Lower leg skin (tissue), 4 donors: Measurements from ENCODE around the gene LRRN4CL. TPM values are rescaled to one million over a fixed set of nuclear protein-coding genes. Genes with fewer than 3 reads are reported as not detected.

ENCODE experiments used
- DNase-seq, 2 donors: peaks; one replicate each; pipeline ENCODE4 v3.0.0-alpha.2; 2019; ENCODE audit warnings: low spot score in 2 of 2
- H3K4me3 ChIP-seq: fragments of 200-600 bp; sonication (generic); 2 replicates; pipeline ENCODE4 v1.5.1; 2017; ENCODE audit warnings: mild to moderate bottlenecking, low read depth; ENCODE audit not compliant: poor library complexity, severe bottlenecking
- POLR2A ChIP-seq, 2 donors: fragments of 450-650 bp; IDR thresholded peaks; one replicate each; pipeline ENCODE4 v1.6.1; 2016 to 2017; ENCODE audit warnings: antibody characterized with exemption in 2 of 2, mild to moderate bottlenecking in 1 of 2, moderate library complexity in 1 of 2
- WGBS, 2 donors: methylation state at CpG; one replicate each; pipeline ENCODE4 v1.1.5; 2018; 5-methylcytosine and 5-hydroxymethylcytosine counted together
- intact Hi-C: fragments of 100-400 bp; cut with DNase I; formaldehyde crosslinking; loops from one replicate; pipeline ENCODE4 v1.15.0; 2023; ENCODE audit warnings: low total_unique reads
- total RNA-seq, 4 donors: library from RNA; depleted of rRNA; stranded (reverse); fragments of >200 nt; gene quantifications; one replicate each; pipeline ENCODE4 v1.1.0, GENCODE V29; 2016
- TF ChIP-seq, protein P1 (sequence below), 3 donors: fragments of 450-650 bp; IDR thresholded peaks; one replicate each; pipeline ENCODE4 v1.5.1; 2016; ENCODE audit warnings: antibody characterized with exemption in 3 of 3, mild to moderate bottlenecking in 3 of 3, moderate library complexity in 2 of 3

Gene LRRN4CL
- total RNA-seq, 4 donors from 2014 or later, result 7.3 to 11.6 (median 9.9) TPM

DNA sequence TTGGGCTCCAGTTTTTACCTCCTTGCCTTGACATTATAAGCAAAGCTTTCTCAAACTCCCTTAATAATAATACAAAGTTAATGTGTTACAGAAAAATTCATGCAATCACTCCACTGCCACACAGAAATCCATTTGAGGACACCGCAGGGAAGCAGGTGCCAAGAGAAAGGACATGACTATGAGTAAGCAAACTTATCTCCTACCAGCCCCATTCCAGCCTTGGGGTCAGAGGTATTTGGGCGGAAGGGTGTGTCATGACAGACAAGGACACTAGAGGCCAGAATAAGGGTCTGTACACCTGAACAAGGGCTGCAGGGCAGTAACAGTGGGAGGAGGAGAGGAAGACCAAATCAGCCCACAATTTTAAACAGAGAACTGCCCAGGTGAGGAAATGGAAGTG, 24.0 kb upstream of the LRRN4CL start:
- intact Hi-C loops, result no loop called here
- no peak overlapping the region for H3K4me3 ChIP-seq
- DNase-seq, result no peak
- WGBS, 2 donors, result 91 to 95% methylated on average over 2 of the region's 2 CpGs
- no peak for TF ChIP-seq POLR2A (IDR thresholded peaks at IDR 0.05)
- TF ChIP-seq, protein P1, sequence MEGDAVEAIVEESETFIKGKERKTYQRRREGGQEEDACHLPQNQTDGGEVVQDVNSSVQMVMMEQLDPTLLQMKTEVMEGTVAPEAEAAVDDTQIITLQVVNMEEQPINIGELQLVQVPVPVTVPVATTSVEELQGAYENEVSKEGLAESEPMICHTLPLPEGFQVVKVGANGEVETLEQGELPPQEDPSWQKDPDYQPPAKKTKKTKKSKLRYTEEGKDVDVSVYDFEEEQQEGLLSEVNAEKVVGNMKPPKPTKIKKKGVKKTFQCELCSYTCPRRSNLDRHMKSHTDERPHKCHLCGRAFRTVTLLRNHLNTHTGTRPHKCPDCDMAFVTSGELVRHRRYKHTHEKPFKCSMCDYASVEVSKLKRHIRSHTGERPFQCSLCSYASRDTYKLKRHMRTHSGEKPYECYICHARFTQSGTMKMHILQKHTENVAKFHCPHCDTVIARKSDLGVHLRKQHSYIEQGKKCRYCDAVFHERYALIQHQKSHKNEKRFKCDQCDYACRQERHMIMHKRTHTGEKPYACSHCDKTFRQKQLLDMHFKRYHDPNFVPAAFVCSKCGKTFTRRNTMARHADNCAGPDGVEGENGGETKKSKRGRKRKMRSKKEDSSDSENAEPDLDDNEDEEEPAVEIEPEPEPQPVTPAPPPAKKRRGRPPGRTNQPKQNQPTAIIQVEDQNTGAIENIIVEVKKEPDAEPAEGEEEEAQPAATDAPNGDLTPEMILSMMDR (IDR thresholded peaks at IDR 0.05), result no peak

DNA sequence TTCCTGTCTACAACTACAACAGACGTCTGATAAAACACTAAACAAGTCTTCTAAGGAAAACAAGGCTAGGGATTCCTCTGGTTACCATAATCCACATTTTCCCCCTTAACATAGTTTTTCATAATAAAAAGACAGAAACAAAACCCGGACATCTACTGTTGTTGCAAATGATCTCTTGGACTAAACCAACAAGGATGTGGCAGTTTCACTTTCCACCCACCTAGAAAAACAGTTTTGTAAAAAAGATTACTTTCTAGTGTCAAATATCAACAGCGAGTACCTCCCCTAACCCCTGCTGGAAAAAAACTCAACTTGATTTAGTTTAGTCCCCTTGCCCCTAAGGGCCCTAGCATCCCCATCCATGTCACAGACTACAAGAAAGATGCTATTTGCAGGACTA, 23.5 kb upstream of the LRRN4CL start:
- WGBS, 2 donors, result 68 to 71% methylated on average over 3 of the region's 3 CpGs
- no peak overlapping the region for H3K4me3 ChIP-seq
- TF ChIP-seq, protein P1 (IDR thresholded peaks at IDR 0.05), result no peak
- TF ChIP-seq POLR2A (IDR thresholded peaks at IDR 0.05), result no peak
- intact Hi-C loops, result no loop called here
- DNase-seq, result no peak

DNA sequence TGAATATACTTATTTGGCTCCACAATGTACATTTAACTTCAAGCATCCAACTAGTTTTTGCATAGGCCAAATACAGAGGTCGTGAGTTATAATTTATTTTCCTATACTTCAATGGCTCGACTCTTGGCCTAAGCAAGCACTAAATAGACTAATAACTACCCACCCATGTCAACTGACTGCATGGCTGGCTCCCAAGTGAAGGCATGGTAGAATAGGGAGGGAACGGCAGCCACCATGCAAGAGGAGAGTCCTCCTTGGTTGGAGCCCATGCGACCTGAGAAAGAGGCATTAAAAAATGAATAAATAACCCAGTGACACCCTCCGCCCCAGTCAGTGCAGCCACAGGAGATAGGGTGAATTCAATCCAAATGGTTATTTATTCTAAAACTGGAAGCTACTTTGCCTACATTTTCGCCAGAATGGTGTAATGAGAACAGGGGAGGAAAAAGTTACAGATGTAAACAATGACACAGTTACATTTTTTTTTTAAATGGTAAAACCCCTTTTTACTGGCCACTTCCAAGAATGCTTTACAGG, 23.0 kb upstream of the LRRN4CL start:
- DNase-seq, result no peak
- whole genome bisulfite sequencing, 2 donors, result 78 to 80% methylated on average over 6 of the region's 6 CpGs
- intact Hi-C loops, result no loop called here
- H3K4me3 ChIP-seq, result no peak overlapping the region
- no peak for TF ChIP-seq POLR2A (IDR thresholded peaks at IDR 0.05)
- TF ChIP-seq, protein P1 (IDR thresholded peaks at IDR 0.05), result no peak

DNA sequence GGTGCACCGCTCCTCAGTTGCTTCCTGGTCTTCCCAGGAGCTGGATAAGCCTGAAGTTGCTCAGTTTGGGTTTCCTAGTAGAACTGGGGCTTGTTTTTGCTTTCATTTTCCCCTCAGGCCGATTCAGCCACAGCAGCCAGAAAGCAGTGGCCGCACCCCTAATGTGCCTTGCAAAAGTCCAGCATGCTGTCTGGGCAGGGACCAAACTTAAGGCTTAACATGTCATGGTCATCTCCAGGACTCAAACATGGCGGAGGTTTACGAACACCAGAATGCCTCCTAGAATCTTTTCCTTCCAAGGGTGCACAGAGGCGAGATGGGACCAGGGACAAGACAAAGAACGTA, 20.6 kb upstream of the LRRN4CL start:
- intact Hi-C loops, result no loop called here
- no peak for DNase-seq

DNA sequence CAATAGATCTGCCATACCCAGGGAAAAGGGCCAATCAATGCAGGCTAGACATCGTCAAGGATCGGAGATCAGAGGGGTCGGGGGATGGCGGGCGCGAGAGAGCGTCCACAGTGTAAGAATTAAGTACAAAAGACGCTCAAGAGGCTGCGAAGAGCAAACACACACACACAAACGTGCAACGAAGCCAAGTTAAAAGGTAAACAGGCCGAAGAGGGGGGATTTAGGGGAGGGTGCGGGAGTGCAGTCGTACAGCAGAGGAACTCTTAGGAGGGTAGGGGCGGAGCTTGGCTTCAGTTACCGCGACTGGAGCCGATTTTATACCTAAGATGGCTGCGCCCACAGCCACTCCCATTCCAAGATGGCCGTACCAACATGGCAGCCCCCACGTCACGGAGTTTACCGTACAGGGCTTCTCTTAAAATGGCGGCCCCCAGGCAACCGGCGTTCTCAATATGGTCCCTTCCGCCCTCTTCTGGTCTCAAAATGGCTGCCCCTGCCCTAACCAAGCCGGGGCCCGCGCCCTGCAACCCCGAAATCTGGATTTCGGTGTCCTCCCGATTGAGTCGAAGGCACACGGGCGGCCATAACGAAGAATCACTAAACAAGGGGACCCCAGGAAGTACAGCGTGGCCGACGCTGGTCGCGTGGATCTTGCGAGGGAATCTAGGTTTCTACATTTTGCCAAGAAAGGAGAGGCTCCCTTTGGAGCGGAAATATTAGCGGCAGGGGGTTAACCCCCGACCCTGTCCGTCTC, 20.1 kb upstream of the LRRN4CL start:
- intact Hi-C loops, result loop anchor here (10.0 kb wide), 1 partner anchor 325 kb away; no protein-coding TSS in a partner anchor
- peak overlapping the region; percentile 28 for H3K4me3 ChIP-seq
- TF ChIP-seq POLR2A (IDR thresholded peaks at IDR 0.05), result no peak
- TF ChIP-seq, protein P1 (IDR thresholded peaks at IDR 0.05), result no peak
- peak; percentile 99 for DNase-seq
- 0 to 2% methylated on average over 47 of the region's 47 CpGs for WGBS, 2 donors

More for the DNA sequence above, 20.6 kb upstream of the LRRN4CL start:
- peak overlapping the region; percentile 28 for H3K4me3 ChIP-seq
- WGBS, 2 donors, result 56 to 59% methylated on average over 7 of the region's 7 CpGs
- TF ChIP-seq, protein P1 (IDR thresholded peaks at IDR 0.05), result no peak
- TF ChIP-seq POLR2A (IDR thresholded peaks at IDR 0.05), result no peak
